ENCODE results near the gene HDLBP. TPM values are rescaled to one million over a fixed set of nuclear protein-coding genes. Genes with fewer than 3 reads are reported as not detected.

HDLBP gene
- total RNA-seq, 1 experiment from 2014 or later: 350 TPM

GRCh38 chr2:241215421-241215820 lies 100.1 kb downstream of the HDLBP start:
- H3K4me3 ChIP-seq (ENCODE audit: low read depth, low read length): no peak overlapping the region
- ChIA-PET POLR2A (no interaction called here), CTCF (no interaction called here)
- DNase-seq: no peak
- Mint-ChIP-seq H3K27me3 (ENCODE audit: insufficient read depth, unreplicated experiment) (no peaks in the 10 kb centered on the region), H3K4me3 (ENCODE audit: unreplicated experiment) (no peak overlapping the region), H3K4me1 (ENCODE audit: low read depth, unreplicated experiment) (peaks cover 10% of the 10 kb centered on the region), H3K27ac (ENCODE audit: unreplicated experiment) (no peak overlapping the region), H3K9me3 (ENCODE audit: unreplicated experiment) (no peaks in the 10 kb centered on the region), H3K36me3 (ENCODE audit: insufficient read depth, unreplicated experiment) (no peaks in the 10 kb centered on the region)
- BruUV-seq (replicated peaks): no TSS peak
- TF ChIP-seq, protein P1, sequence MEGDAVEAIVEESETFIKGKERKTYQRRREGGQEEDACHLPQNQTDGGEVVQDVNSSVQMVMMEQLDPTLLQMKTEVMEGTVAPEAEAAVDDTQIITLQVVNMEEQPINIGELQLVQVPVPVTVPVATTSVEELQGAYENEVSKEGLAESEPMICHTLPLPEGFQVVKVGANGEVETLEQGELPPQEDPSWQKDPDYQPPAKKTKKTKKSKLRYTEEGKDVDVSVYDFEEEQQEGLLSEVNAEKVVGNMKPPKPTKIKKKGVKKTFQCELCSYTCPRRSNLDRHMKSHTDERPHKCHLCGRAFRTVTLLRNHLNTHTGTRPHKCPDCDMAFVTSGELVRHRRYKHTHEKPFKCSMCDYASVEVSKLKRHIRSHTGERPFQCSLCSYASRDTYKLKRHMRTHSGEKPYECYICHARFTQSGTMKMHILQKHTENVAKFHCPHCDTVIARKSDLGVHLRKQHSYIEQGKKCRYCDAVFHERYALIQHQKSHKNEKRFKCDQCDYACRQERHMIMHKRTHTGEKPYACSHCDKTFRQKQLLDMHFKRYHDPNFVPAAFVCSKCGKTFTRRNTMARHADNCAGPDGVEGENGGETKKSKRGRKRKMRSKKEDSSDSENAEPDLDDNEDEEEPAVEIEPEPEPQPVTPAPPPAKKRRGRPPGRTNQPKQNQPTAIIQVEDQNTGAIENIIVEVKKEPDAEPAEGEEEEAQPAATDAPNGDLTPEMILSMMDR (IDR thresholded peaks at IDR 0.05; ENCODE audit: insufficient read depth in 1 of 2, low read depth in 1 of 2, low read length in 1 of 2, severe bottlenecking in 1 of 2, unreplicated experiment in 1 of 2): no peak
- no peaks in the 10 kb centered on the region for H3K4me1 ChIP-seq
- no peaks in the 10 kb centered on the region for H3K27me3 ChIP-seq (replicated peaks; ENCODE audit: control insufficient read depth, insufficient read depth, low read length)
- H3K36me3 ChIP-seq (ENCODE audit: control insufficient read depth, insufficient read depth, low read length): no peaks in the 10 kb centered on the region
- intact Hi-C loops (cut with micrococcal nuclease; ENCODE audit: unreplicated experiment): loop anchor here (5.0 kb wide), 1 partner anchor 68 kb away; the partner anchor contains the start of gene PASK
- H3K9me3 ChIP-seq: no peaks in the 10 kb centered on the region

GRCh38 chr2:241214766-241215165 lies 100.7 kb downstream of the HDLBP start:
- CTCF ChIA-PET: no interaction called here
- intact Hi-C loops (cut with micrococcal nuclease; ENCODE audit: unreplicated experiment): loop anchor here (5.0 kb wide), 1 partner anchor 67 kb away; the partner anchor contains the start of gene PASK

DNA sequence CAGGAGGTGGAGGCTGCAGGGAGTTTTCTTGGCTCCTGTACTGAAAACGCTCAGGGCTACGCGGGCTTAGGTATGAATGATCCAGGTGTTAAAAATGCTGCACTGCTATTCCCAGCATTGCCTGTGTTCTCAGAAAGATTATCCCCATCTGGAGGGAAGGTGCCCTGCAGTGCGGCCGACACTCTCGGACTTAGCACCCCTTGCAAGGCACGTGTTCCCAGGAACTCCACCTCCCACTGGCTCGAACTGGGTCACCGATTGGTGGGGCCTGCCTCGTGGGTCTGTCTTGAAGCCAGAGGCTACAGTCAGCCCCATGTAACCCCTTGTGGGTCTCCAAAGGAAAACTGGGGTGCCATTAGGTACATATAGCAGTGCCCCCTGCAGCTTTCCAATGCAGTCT lies 101.3 kb downstream of the HDLBP start:
- no peaks in the 10 kb centered on the region for H3K4me1 ChIP-seq
- H3K27me3 ChIP-seq (replicated peaks; ENCODE audit: control insufficient read depth, insufficient read depth, low read length): no peaks in the 10 kb centered on the region
- intact Hi-C loops (cut with micrococcal nuclease; ENCODE audit: unreplicated experiment): no loop called here
- no peaks in the 10 kb centered on the region for H3K9me3 ChIP-seq
- Mint-ChIP-seq H3K4me3 (ENCODE audit: unreplicated experiment) (no peak overlapping the region), H3K9me3 (ENCODE audit: unreplicated experiment) (no peaks in the 10 kb centered on the region), H3K27me3 (ENCODE audit: insufficient read depth, unreplicated experiment) (no peaks in the 10 kb centered on the region), H3K36me3 (ENCODE audit: insufficient read depth, unreplicated experiment) (no peaks in the 10 kb centered on the region), H3K27ac (ENCODE audit: unreplicated experiment) (no peak overlapping the region), H3K4me1 (ENCODE audit: low read depth, unreplicated experiment) (peaks cover under 1% of the 10 kb centered on the region)
- no peak for DNase-seq
- no peaks in the 10 kb centered on the region for H3K36me3 ChIP-seq (ENCODE audit: control insufficient read depth, insufficient read depth, low read length)
- BruUV-seq (replicated peaks): no TSS peak
- ChIA-PET CTCF (no interaction called here), POLR2A (no interaction called here)
- TF ChIP-seq, protein P1 (IDR thresholded peaks at IDR 0.05; ENCODE audit: insufficient read depth in 1 of 2, low read depth in 1 of 2, low read length in 1 of 2, severe bottlenecking in 1 of 2, unreplicated experiment in 1 of 2): no peak
- no peak overlapping the region for H3K4me3 ChIP-seq (ENCODE audit: low read depth, low read length)

More at GRCh38 chr2:241214766-241215165, 100.7 kb downstream of the HDLBP start:
- H3K27me3 Mint-ChIP-seq (ENCODE audit: insufficient read depth, unreplicated experiment): no peaks in the 10 kb centered on the region
- BruUV-seq (replicated peaks): no TSS peak
- no peak overlapping the region for H3K4me3 ChIP-seq (ENCODE audit: low read depth, low read length)
- POLR2A ChIA-PET: no interaction called here
- no peaks in the 10 kb centered on the region for H3K9me3 Mint-ChIP-seq (ENCODE audit: unreplicated experiment)
- H3K4me3 Mint-ChIP-seq (ENCODE audit: unreplicated experiment): no peak overlapping the region
- H3K36me3 Mint-ChIP-seq (ENCODE audit: insufficient read depth, unreplicated experiment): no peaks in the 10 kb centered on the region
- no peaks in the 10 kb centered on the region for H3K27me3 ChIP-seq (replicated peaks; ENCODE audit: control insufficient read depth, insufficient read depth, low read length)
- H3K36me3 ChIP-seq (ENCODE audit: control insufficient read depth, insufficient read depth, low read length): no peaks in the 10 kb centered on the region
- no peaks in the 10 kb centered on the region for H3K9me3 ChIP-seq
- DNase-seq: no peak
- H3K4me1 Mint-ChIP-seq (ENCODE audit: low read depth, unreplicated experiment): peaks cover 7% of the 10 kb centered on the region
- TF ChIP-seq, protein P1 (IDR thresholded peaks at IDR 0.05; ENCODE audit: insufficient read depth in 1 of 2, low read depth in 1 of 2, low read length in 1 of 2, severe bottlenecking in 1 of 2, unreplicated experiment in 1 of 2): no peak
- no peaks in the 10 kb centered on the region for H3K4me1 ChIP-seq
- H3K27ac Mint-ChIP-seq (ENCODE audit: unreplicated experiment): no peak overlapping the region

Data from Caco-2 (cell line).